ENCODE results near the gene MSN.
A peak's percentile ranks its signal among the peaks of the same experiment; 100 is the strongest.
"Not testable (repeated sequence)": the region's sequence is repeated elsewhere in the genome, so short reads cannot be mapped to it uniquely, and the experiment has no call there.

Gene MSN

DNA sequence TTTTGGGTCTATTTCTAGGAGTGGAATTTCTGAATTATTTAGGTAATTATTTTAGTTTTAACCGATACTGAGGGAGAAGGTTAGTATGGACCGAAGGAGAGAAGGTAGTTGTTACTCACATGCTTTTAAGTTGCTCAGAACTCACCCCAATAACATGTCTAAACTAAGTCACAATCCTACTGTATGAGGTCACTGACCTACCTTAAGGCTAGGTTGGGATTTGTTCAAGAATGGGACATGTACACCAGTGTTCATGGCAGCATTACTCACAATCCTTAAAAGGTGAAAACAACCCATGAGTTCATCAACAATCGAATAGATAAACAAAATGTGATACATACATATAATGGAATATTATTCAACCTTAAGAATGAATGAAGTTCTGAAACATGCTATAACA is 90.5 kb downstream of the MSN start:
- FAIRE-seq (no peak), DNase-seq (ENCODE audit: insufficient read length, low spot score) (no peak)
- TF ChIP-seq POU2F2 (IDR thresholded peaks at IDR 0.05; ENCODE audit: low read depth, low read length) = no peak
- TF ChIP-seq POLR2A (IDR thresholded peaks at IDR 0.05; ENCODE audit: low read depth, low read length) = no peak
- no peak for TF ChIP-seq POLR2AphosphoS5 (IDR thresholded peaks at IDR 0.05; ENCODE audit: low read depth, low read length)
- no peak for TF ChIP-seq PAX5 (IDR thresholded peaks at IDR 0.05; ENCODE audit: insufficient read depth, low read length, severe bottlenecking)
- no peak for TF ChIP-seq SPI1 (IDR thresholded peaks at IDR 0.05; ENCODE audit: low read depth, low read length)
- no peak for TF ChIP-seq TAF1 (IDR thresholded peaks at IDR 0.05; ENCODE audit: low read depth, low read length)

- TF ChIP-seq POU2F2 (IDR thresholded peaks at IDR 0.05; ENCODE audit: low read depth, low read length) (no peak), SPI1 (IDR thresholded peaks at IDR 0.05; ENCODE audit: low read depth, low read length) (no peak), TAF1 (IDR thresholded peaks at IDR 0.05; ENCODE audit: low read depth, low read length) (no peak), PAX5 (IDR thresholded peaks at IDR 0.05; ENCODE audit: insufficient read depth, low read length, severe bottlenecking) (no peak), POLR2A (IDR thresholded peaks at IDR 0.05; ENCODE audit: low read depth, low read length) (no peak), POLR2AphosphoS5 (IDR thresholded peaks at IDR 0.05; ENCODE audit: low read depth, low read length) (no peak)
- DNase-seq (ENCODE audit: insufficient read length, low spot score) = no peak
- peak; percentile 38 for FAIRE-seq
Observed at GRCh38 chrX:65758505-65758904, 91.1 kb downstream of the MSN start.

DNA sequence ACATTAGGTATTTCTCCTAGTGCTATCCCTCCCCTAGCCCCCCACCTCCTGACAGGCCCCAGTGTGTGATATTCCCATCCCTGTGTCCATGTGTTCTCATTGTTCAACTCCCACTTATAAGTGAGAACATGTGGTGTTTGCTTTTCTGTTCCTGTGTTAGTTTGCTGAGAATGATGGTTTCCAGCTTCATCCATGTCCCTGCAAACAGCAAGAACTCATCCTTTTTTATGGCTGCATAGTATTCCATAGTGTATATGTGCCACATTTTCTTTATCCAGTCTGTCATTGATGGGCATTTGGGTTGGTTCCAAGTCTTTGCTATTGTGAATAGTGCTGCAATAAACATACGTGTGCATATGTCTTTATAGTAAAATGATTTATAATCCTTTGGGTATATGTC is 92.1 kb downstream of the MSN start:
- FAIRE-seq; DNase-seq (ENCODE audit: insufficient read length, low spot score): not testable (repeated sequence)

DNA sequence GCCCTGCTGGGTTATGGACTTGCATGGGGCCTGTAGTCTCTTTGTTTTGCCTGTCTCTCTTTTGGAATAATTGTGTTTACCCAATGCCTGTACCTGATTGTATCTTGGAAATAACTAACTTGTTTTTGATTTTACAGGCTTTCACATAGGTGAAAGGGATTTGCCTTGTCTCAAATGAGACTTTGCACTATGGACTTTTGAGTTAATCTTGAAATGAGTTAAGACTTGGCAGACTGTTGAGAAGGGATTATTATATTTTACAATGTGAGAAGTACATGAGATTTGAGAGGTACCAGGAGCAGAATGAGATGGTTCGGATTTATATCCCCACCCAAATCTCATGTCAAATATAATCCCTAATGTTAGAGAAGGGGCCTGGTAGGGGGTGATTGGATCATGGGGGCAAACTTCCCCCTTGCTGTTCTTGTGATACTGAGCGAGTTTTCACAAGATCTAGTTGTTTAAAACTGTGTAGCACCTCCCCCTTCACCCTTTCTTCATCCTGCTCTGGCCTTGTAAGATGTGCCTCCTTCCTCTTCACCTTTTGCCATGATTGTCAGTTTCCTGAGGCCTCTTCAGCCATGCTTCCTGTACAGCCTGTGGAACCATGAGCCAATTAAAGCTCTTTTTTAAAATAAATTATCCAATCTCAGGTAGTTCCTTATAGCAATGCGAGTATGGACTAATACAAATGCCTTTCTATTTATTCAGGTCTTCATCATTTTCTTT is 102.3 kb downstream of the MSN start:
- TF ChIP-seq POLR2AphosphoS5 (IDR thresholded peaks at IDR 0.05; ENCODE audit: low read depth, low read length) (no peak), POLR2A (IDR thresholded peaks at IDR 0.05; ENCODE audit: low read depth, low read length) (no peak), PAX5 (IDR thresholded peaks at IDR 0.05; ENCODE audit: insufficient read depth, low read length, severe bottlenecking) (no peak), SPI1 (IDR thresholded peaks at IDR 0.05; ENCODE audit: low read depth, low read length) (no peak), POU2F2 (IDR thresholded peaks at IDR 0.05; ENCODE audit: low read depth, low read length) (no peak), TAF1 (IDR thresholded peaks at IDR 0.05; ENCODE audit: low read depth, low read length) (no peak)
- peak; percentile 58 for FAIRE-seq
- DNase-seq (ENCODE audit: insufficient read length, low spot score) = no peak

DNA sequence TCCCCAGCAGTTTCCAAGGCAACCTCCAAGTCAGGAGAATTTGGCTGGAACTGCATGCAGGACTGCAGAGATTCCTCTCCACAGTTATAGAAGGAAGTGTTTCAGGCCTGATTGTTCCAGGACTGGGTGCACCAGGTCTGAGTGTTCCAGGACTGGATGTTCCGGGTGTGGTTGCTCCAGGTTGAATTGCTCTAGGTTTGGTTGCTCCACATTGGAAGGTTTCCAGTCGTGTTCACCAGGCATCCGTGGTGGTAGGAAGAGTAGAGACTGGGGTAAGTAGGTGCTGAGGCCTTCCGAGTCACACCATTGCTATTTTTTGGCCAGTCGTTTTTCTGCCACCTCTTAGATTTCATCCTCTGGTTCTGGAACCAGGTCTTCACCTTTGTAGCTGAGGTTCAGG is 105.4 kb downstream of the MSN start:
- FAIRE-seq = no peak
- TF ChIP-seq PAX5 (IDR thresholded peaks at IDR 0.05; ENCODE audit: insufficient read depth, low read length, severe bottlenecking) = no peak
- no peak for TF ChIP-seq POLR2A (IDR thresholded peaks at IDR 0.05; ENCODE audit: low read depth, low read length)
- no peak for TF ChIP-seq POLR2AphosphoS5 (IDR thresholded peaks at IDR 0.05; ENCODE audit: low read depth, low read length)
- no peak for TF ChIP-seq TAF1 (IDR thresholded peaks at IDR 0.05; ENCODE audit: low read depth, low read length)
- TF ChIP-seq POU2F2 (IDR thresholded peaks at IDR 0.05; ENCODE audit: low read depth, low read length) = no peak
- no peak for TF ChIP-seq SPI1 (IDR thresholded peaks at IDR 0.05; ENCODE audit: low read depth, low read length)
- no peak for DNase-seq (ENCODE audit: insufficient read length, low spot score)

DNA sequence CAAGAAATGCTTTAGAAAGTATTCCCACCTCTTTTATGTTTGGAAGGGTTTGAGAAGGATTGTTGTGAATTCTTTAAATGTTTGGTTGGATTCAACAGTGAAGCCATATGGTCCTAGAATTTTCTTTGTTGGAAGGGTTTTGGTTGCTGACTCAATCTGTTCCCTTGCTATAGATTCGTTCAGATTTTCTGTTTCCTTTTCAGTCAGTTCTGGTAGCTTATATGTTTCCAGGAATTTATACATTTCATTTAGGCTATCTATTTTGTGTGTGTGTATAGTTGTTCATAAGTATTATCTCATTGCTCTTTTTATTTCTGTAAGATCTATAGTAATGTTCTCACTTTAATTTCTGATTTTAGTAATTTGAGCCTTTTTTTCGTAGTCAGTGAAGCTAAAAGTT is 114.4 kb downstream of the MSN start:
- DNase-seq (ENCODE audit: insufficient read length, low spot score) = no peak
- FAIRE-seq = no peak
- TF ChIP-seq POU2F2 (IDR thresholded peaks at IDR 0.05; ENCODE audit: low read depth, low read length) (no peak), PAX5 (IDR thresholded peaks at IDR 0.05; ENCODE audit: insufficient read depth, low read length, severe bottlenecking) (no peak)

DNA sequence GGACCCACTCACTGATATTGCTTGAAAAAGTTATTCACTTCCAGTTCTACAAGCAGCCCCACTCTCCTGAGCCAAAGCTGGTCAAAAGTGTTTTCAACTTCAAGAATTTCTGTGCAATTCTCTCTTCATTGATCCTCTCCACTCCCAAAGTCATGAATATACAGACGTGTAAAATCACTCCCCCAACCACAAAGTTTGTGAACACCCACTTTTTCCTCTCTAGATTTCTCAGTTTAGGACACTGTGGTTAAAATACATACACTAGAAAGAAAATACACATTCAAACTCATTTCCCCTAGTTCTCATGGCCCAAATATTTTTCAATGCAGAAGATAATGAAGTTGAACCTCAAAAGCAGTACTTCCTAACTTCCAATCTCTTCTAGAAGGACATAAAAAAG is 116.3 kb downstream of the MSN start:
- DNase-seq (ENCODE audit: insufficient read length, low spot score) (no peak), FAIRE-seq (no peak)
- TF ChIP-seq PAX5 (IDR thresholded peaks at IDR 0.05; ENCODE audit: insufficient read depth, low read length, severe bottlenecking) = no peak
- no peak for TF ChIP-seq POLR2AphosphoS5 (IDR thresholded peaks at IDR 0.05; ENCODE audit: low read depth, low read length)
- no peak for TF ChIP-seq POLR2A (IDR thresholded peaks at IDR 0.05; ENCODE audit: low read depth, low read length)
- TF ChIP-seq SPI1 (IDR thresholded peaks at IDR 0.05; ENCODE audit: low read depth, low read length) = no peak
- TF ChIP-seq TAF1 (IDR thresholded peaks at IDR 0.05; ENCODE audit: low read depth, low read length) = no peak
- no peak for TF ChIP-seq POU2F2 (IDR thresholded peaks at IDR 0.05; ENCODE audit: low read depth, low read length)
